OCI-LY3 (cell line): ENCODE results near the gene SORL1.

ENCODE experiments used
- EZH2phosphoT487 ChIP-seq: fragments of 200-600 bp; shearing (Covaris generic); IDR thresholded peaks from 2 replicates; pipeline ENCODE4 v1.6.1; 2018; ENCODE audit warnings: antibody characterized with exemption, mixed run types, low read depth
- TF ChIP-seq, protein P1 (sequence below): fragments of 200-600, 300-600 bp; sonication (generic); IDR thresholded peaks from 2 replicates; pipeline ENCODE4 v1.5.1; 2014; ENCODE audit warnings: antibody characterized with exemption, low read length, low read depth

GRCh38 chr11:121489823-121490222, 37.7 kb downstream of the SORL1 start:
- TF ChIP-seq, protein P1, sequence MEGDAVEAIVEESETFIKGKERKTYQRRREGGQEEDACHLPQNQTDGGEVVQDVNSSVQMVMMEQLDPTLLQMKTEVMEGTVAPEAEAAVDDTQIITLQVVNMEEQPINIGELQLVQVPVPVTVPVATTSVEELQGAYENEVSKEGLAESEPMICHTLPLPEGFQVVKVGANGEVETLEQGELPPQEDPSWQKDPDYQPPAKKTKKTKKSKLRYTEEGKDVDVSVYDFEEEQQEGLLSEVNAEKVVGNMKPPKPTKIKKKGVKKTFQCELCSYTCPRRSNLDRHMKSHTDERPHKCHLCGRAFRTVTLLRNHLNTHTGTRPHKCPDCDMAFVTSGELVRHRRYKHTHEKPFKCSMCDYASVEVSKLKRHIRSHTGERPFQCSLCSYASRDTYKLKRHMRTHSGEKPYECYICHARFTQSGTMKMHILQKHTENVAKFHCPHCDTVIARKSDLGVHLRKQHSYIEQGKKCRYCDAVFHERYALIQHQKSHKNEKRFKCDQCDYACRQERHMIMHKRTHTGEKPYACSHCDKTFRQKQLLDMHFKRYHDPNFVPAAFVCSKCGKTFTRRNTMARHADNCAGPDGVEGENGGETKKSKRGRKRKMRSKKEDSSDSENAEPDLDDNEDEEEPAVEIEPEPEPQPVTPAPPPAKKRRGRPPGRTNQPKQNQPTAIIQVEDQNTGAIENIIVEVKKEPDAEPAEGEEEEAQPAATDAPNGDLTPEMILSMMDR = no peak
- no peak for TF ChIP-seq EZH2phosphoT487
